HepG2 (cell line): Measurements from ENCODE around the gene TMEM237. TPM values are rescaled to one million over a fixed set of nuclear protein-coding genes. Genes with fewer than 3 reads are reported as not detected.
A peak's percentile ranks its signal among the peaks of the same experiment; 100 is the strongest.

ENCODE experiments used
- BORCS8-MEF2B ChIP-seq: sonication (generic); formaldehyde crosslinking; IDR thresholded peaks from 2 replicates; pipeline ENCODE4 v1.8.0; 2022; ENCODE audit warnings: mild to moderate bottlenecking, missing genetic modification reagents
- CCAR2 ChIP-seq: fragments of 200-400 bp; formaldehyde crosslinking; optimal IDR thresholded peaks from 2 replicates; pipeline ENCODE3; 2018; ENCODE audit warnings: low read depth, mild to moderate bottlenecking, low read length, moderate library complexity
- FLYWCH1 ChIP-seq: sonication (generic); formaldehyde crosslinking; IDR thresholded peaks from 2 replicates; pipeline ENCODE4 v1.8.1; 2023; ENCODE audit warnings: mild to moderate bottlenecking, missing genetic modification reagents
- HDAC1 ChIP-seq: sonication (generic); formaldehyde crosslinking; IDR thresholded peaks from 2 replicates; pipeline ENCODE4 v1.5.1; 2020; ENCODE audit warnings: mild to moderate bottlenecking, missing genetic modification reagents
- KAT2B ChIP-seq: fragments of 150-350 bp; IDR thresholded peaks from 2 replicates; pipeline ENCODE4 v1.6.1; 2014; ENCODE audit warnings: low read depth, low read length, borderline replicate concordance
- MIER3 ChIP-seq: IDR thresholded peaks from 2 replicates; pipeline ENCODE4 v1.6.1; 2016; ENCODE audit warnings: missing compliant biosample characterization, borderline replicate concordance
- ONECUT2 ChIP-seq: sonication (generic); formaldehyde crosslinking; IDR thresholded peaks from 2 replicates; pipeline ENCODE4 v1.4.0; 2020; ENCODE audit warnings: missing genetic modification reagents
- SOX13 ChIP-seq, 3 experiments: fragments of 450-650 bp in 1 of 3; sonication (generic) in 1 of 3; formaldehyde crosslinking in 1 of 3; IDR thresholded peaks in 2 of 3; conservative IDR thresholded peaks in 1 of 3; 2 replicates each; pipeline versions ENCODE4 v1.5.0 to v1.6.1; 2016 to 2020; ENCODE audit warnings: antibody characterized with exemption in 1 of 3, mild to moderate bottlenecking in 1 of 3, missing compliant biosample characterization in 1 of 3, missing genetic modification reagents in 1 of 3, moderate library complexity in 1 of 3
- TCF7L2 ChIP-seq: IDR thresholded peaks from 2 replicates; pipeline ENCODE4 v1.6.1; 2011; ENCODE audit warnings: mild to moderate bottlenecking, low read depth, low read length, moderate library complexity
- ZNF34 ChIP-seq: sonication (generic); formaldehyde crosslinking; IDR thresholded peaks from 2 replicates; pipeline ENCODE4 v1.4.0; 2020; ENCODE audit warnings: mild to moderate bottlenecking, missing genetic modification reagents, borderline replicate concordance
- ZNF547 ChIP-seq: sonication (generic); formaldehyde crosslinking; IDR thresholded peaks from 2 replicates; pipeline ENCODE4 v1.5.1; 2020; ENCODE audit warnings: mild to moderate bottlenecking, missing genetic modification reagents
- ZNF557 ChIP-seq: sonication (generic); formaldehyde crosslinking; IDR thresholded peaks from 2 replicates; pipeline ENCODE4 v1.4.0; 2020; ENCODE audit warnings: missing genetic modification reagents
- ZNF564 ChIP-seq: sonication (generic); formaldehyde crosslinking; IDR thresholded peaks from 2 replicates; pipeline ENCODE4 v1.8.1; 2023; ENCODE audit warnings: mild to moderate bottlenecking, missing genetic modification reagents
- ZNF614 ChIP-seq: IDR thresholded peaks from 2 replicates; pipeline ENCODE4 v1.6.1; 2018; ENCODE audit warnings: missing biosample characterization, missing genetic modification reagents, inconsistent platforms, borderline replicate concordance
- ZNF775 ChIP-seq: sonication (generic); formaldehyde crosslinking; IDR thresholded peaks from 2 replicates; pipeline ENCODE4 v1.4.0; 2020; ENCODE audit warnings: missing genetic modification reagents, mild to moderate bottlenecking, moderate library complexity, borderline replicate concordance
- ZSCAN31 ChIP-seq: sonication (generic); formaldehyde crosslinking; IDR thresholded peaks from 2 replicates; pipeline ENCODE4 v1.5.0; 2020; ENCODE audit warnings: low read depth, mild to moderate bottlenecking, missing genetic modification reagents
- polyA plus RNA-seq, 8 experiments: library from polyadenylated mRNA; depleted of rRNA in 3 of 8; stranded (reverse) in 7 of 8; unstranded in 1 of 8; fragments of >200 nt; fragmentation: Illumina TruSeq in 4 of 8; extraction: Trizol in 4 of 8; gene quantifications; 2 replicates each; pipeline versions ENCODE4 v1.2.1 to v1.2.3, GENCODE V29; 2011 to 2016; ENCODE audit warnings: low read depth in 4 of 8, missing spikeins in 1 of 8, mixed read lengths in 1 of 8; ENCODE audit not compliant: insufficient read depth in 1 of 8
- total RNA-seq, 5 experiments: library from RNA; depleted of rRNA; stranded (reverse); fragments of >200 nt; fragmentation: Illumina TruSeq; extraction: Trizol; gene quantifications; 2 replicates each; pipeline ENCODE4 v1.2.3, GENCODE V29; 2016; ENCODE audit warnings: low read depth in 1 of 5
- TF ChIP-seq, protein P1 (sequence below): sonication (generic); formaldehyde crosslinking; conservative IDR thresholded peaks from 2 replicates; pipeline ENCODE4 v1.8.0; 2022; ENCODE audit warnings: mild to moderate bottlenecking, moderate library complexity, missing genetic modification reagents
- TF ChIP-seq, protein P2 (sequence below): sonication (generic); formaldehyde crosslinking; conservative IDR thresholded peaks from 2 replicates; pipeline ENCODE4 v1.8.1; 2023; ENCODE audit warnings: missing genetic modification reagents
- TF ChIP-seq, protein P3 (sequence below): sonication (generic); formaldehyde crosslinking; IDR thresholded peaks from 2 replicates; pipeline ENCODE4 v1.8.0; 2022; ENCODE audit warnings: mild to moderate bottlenecking, missing genetic modification reagents; ENCODE audit not compliant: insufficient replicate concordance
- TF ChIP-seq, protein P4 (sequence below): sonication (generic); formaldehyde crosslinking; IDR thresholded peaks from 2 replicates; pipeline ENCODE4 v1.4.0; 2020; ENCODE audit warnings: missing genetic modification reagents, mild to moderate bottlenecking, borderline replicate concordance
- TF ChIP-seq, protein P5 (sequence below): sonication (generic); formaldehyde crosslinking; IDR thresholded peaks from 2 replicates; pipeline ENCODE4 v1.8.0; 2022; ENCODE audit warnings: missing genetic modification reagents, low read depth, mild to moderate bottlenecking, borderline replicate concordance

The TMEM237 gene
- total and polyA plus RNA-seq, 2 of the 13 experiments (the other 11 are each of a cell fraction or from before 2014, with no cell fraction given) = 21.8 to 36.1 TPM

DNA sequence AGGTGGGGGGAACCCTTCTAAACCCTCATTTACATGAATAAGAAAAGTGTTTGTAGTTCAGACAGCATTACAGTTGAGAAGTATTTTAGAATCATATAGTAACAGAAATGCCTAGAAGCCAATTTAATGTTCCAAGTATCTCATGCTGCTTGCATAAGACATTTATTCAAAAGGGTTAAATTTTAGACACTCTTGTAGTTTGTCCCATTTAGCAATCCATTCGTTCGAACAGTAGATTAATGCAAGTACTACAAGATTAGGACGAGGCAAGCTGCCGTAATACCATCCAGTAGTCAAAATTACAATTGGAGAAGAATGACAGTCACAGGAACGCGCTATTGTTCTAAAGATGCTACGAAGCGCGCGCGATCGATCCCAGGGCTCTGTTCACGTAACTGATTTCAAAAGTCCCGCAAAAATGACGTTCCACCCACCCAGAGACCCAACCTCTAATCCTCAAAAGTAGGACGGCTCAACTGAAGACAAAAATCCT is 1.2 kb downstream of the TMEM237 start (continued):
- TF ChIP-seq, protein P1, sequence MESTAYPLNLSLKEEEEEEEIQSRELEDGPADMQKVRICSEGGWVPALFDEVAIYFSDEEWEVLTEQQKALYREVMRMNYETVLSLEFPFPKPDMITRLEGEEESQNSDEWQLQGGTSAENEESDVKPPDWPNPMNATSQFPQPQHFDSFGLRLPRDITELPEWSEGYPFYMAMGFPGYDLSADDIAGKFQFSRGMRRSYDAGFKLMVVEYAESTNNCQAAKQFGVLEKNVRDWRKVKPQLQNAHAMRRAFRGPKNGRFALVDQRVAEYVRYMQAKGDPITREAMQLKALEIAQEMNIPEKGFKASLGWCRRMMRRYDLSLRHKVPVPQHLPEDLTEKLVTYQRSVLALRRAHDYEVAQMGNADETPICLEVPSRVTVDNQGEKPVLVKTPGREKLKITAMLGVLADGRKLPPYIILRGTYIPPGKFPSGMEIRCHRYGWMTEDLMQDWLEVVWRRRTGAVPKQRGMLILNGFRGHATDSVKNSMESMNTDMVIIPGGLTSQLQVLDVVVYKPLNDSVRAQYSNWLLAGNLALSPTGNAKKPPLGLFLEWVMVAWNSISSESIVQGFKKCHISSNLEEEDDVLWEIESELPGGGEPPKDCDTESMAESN (CRISPR knock-in tag) = peak; percentile 50; the same call in 1 of the 2 replicates
- TF ChIP-seq, protein P2, sequence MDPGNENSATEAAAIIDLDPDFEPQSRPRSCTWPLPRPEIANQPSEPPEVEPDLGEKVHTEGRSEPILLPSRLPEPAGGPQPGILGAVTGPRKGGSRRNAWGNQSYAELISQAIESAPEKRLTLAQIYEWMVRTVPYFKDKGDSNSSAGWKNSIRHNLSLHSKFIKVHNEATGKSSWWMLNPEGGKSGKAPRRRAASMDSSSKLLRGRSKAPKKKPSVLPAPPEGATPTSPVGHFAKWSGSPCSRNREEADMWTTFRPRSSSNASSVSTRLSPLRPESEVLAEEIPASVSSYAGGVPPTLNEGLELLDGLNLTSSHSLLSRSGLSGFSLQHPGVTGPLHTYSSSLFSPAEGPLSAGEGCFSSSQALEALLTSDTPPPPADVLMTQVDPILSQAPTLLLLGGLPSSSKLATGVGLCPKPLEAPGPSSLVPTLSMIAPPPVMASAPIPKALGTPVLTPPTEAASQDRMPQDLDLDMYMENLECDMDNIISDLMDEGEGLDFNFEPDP (CRISPR knock-in tag) = 0 out of 2 replicates have a peak, but pooled peaks have one; percentile 16
- TF ChIP-seq ZNF547 (CRISPR knock-in tag) (no peak), ZNF775 (CRISPR knock-in tag) (no peak), ZNF564 (CRISPR knock-in tag) (0 out of 2 replicates have a peak, but pooled peaks have one; percentile 42), ZSCAN31 (CRISPR knock-in tag) (0 out of 2 replicates have a peak, but pooled peaks have one; percentile 36), TCF7L2 (no peak), CCAR2 (no peak), HDAC1 (CRISPR knock-in tag) (peak; percentile 45; the same call in 1 of the 2 replicates), ZNF614 (CRISPR knock-in tag) (0 out of 2 replicates have a peak, but pooled peaks have one; percentile 11), ONECUT2 (peak; percentile 89), MIER3 (CRISPR knock-in tag) (no peak), BORCS8-MEF2B (CRISPR knock-in tag) (no peak), SOX13 (IDR thresholded peaks at IDR 0.05) (no peak), SOX13 (CRISPR knock-in tag; conservative IDR thresholded peaks at IDR 0.05 in 1 of 2, IDR thresholded peaks at IDR 0.05 in 1 of 2) (peak in 1 of 2 experiments; percentile 61; a peak in 2 of 4 replicates), FLYWCH1 (CRISPR knock-in tag) (no peak), ZNF34 (CRISPR knock-in tag) (no peak), KAT2B (peak; percentile 38; the same call in 1 of the 2 replicates), ZNF557 (CRISPR knock-in tag) (0 out of 2 replicates have a peak, but pooled peaks have one; percentile 58)
- TF ChIP-seq, protein P3, sequence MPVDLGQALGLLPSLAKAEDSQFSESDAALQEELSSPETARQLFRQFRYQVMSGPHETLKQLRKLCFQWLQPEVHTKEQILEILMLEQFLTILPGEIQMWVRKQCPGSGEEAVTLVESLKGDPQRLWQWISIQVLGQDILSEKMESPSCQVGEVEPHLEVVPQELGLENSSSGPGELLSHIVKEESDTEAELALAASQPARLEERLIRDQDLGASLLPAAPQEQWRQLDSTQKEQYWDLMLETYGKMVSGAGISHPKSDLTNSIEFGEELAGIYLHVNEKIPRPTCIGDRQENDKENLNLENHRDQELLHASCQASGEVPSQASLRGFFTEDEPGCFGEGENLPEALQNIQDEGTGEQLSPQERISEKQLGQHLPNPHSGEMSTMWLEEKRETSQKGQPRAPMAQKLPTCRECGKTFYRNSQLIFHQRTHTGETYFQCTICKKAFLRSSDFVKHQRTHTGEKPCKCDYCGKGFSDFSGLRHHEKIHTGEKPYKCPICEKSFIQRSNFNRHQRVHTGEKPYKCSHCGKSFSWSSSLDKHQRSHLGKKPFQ = peak; percentile 23
- TF ChIP-seq, protein P4, sequence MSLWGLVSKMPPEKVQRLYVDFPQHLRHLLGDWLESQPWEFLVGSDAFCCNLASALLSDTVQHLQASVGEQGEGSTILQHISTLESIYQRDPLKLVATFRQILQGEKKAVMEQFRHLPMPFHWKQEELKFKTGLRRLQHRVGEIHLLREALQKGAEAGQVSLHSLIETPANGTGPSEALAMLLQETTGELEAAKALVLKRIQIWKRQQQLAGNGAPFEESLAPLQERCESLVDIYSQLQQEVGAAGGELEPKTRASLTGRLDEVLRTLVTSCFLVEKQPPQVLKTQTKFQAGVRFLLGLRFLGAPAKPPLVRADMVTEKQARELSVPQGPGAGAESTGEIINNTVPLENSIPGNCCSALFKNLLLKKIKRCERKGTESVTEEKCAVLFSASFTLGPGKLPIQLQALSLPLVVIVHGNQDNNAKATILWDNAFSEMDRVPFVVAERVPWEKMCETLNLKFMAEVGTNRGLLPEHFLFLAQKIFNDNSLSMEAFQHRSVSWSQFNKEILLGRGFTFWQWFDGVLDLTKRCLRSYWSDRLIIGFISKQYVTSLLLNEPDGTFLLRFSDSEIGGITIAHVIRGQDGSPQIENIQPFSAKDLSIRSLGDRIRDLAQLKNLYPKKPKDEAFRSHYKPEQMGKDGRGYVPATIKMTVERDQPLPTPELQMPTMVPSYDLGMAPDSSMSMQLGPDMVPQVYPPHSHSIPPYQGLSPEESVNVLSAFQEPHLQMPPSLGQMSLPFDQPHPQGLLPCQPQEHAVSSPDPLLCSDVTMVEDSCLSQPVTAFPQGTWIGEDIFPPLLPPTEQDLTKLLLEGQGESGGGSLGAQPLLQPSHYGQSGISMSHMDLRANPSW (CRISPR knock-in tag) = peak; percentile 71; the same call in 1 of the 2 replicates
- TF ChIP-seq, protein P5, sequence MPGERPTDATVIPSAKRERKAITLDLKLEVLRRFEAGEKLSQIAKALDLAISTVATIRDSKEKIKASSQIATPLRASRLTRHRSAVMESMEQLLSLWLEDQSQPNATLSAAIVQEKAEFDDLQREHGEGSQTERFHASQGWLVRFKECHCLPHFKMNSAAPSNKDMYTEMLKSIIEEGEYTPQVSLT = 0 out of 2 replicates have a peak, but pooled peaks have one; percentile 33
